Loucy (cell line): ENCODE data around the gene RBP2.

Experiments used
- H2AFZ ChIP-seq: fragments of 200-600 bp; sonication (generic); 2 replicates; pipeline ENCODE4 v1.6.0; 2016; ENCODE audit warnings: antibody characterized with exemption, mild to moderate bottlenecking, low read length, moderate library complexity
- H3F3A ChIP-seq: fragments of 200-600 bp; 2 replicates; pipeline ENCODE4 v1.6.0; 2016; ENCODE audit warnings: antibody characterized with exemption, low read depth, mild to moderate bottlenecking
- H3K27me3 ChIP-seq: fragments of 200-600 bp; sonication (generic); 2 replicates; pipeline ENCODE4 v1.6.1; 2014; ENCODE audit warnings: low read length, mild to moderate bottlenecking; ENCODE audit not compliant: insufficient read depth, poor library complexity, severe bottlenecking
- H3K36me3 ChIP-seq: fragments of 200-600 bp; sonication (generic); 2 replicates; pipeline ENCODE4 v1.6.1; 2016; ENCODE audit warnings: low read length; ENCODE audit not compliant: insufficient read depth
- H3K4me1 ChIP-seq: fragments of 200-600 bp; sonication (generic); 2 replicates; pipeline ENCODE4 v1.5.1; 2014; ENCODE audit warnings: low read length, mild to moderate bottlenecking; ENCODE audit not compliant: insufficient read depth, poor library complexity, severe bottlenecking
- H3K4me2 ChIP-seq: fragments of 200-600 bp; sonication (generic); 2 replicates; pipeline ENCODE4 v1.6.0; 2014; ENCODE audit warnings: antibody characterized with exemption, low read length, low read depth, mild to moderate bottlenecking; ENCODE audit not compliant: poor library complexity, severe bottlenecking
- H3K4me3 ChIP-seq: fragments of 200-600 bp; sonication (generic); 2 replicates; pipeline ENCODE4 v1.5.1; 2014; ENCODE audit warnings: low read length, mild to moderate bottlenecking, mixed read lengths; ENCODE audit not compliant: poor library complexity, severe bottlenecking
- H3K79me2 ChIP-seq: fragments of 200-600 bp; sonication (generic); 2 replicates; pipeline ENCODE4 v1.6.1; 2014; ENCODE audit warnings: low read length; ENCODE audit not compliant: insufficient read depth
- H3K9ac ChIP-seq: fragments of 200-600 bp; sonication (generic); 2 replicates; pipeline ENCODE4 v1.6.0; 2014; ENCODE audit warnings: mild to moderate bottlenecking, low read depth, low read length, moderate library complexity; ENCODE audit not compliant: poor library complexity, severe bottlenecking
- H3K9me2 ChIP-seq: fragments of 200-600 bp; sonication (generic); replicated peaks from 2 replicates; pipeline ENCODE4 v1.6.1; 2016; ENCODE audit warnings: low read depth, low read length, mixed read lengths
- H3K9me3 ChIP-seq: fragments of 200-600 bp; sonication (generic); 2 replicates; pipeline ENCODE4 v1.6.1; 2014; ENCODE audit warnings: mild to moderate bottlenecking, antibody characterized with exemption, low read length, low read depth; ENCODE audit not compliant: insufficient read depth
- H4K20me1 ChIP-seq: fragments of 200-600 bp; sonication (generic); 2 replicates; pipeline ENCODE4 v1.6.0; 2014; ENCODE audit warnings: antibody characterized with exemption, low read length, mild to moderate bottlenecking; ENCODE audit not compliant: insufficient read depth, poor library complexity, severe bottlenecking
- EZH2phosphoT487 ChIP-seq: fragments of 200-600 bp; IDR thresholded peaks from 2 replicates; pipeline ENCODE4 v1.6.1; 2018; ENCODE audit warnings: antibody characterized with exemption, mild to moderate bottlenecking, moderate library complexity, borderline replicate concordance
- TF ChIP-seq, protein P1 (sequence below): fragments of 200-600 bp; sonication (generic); conservative IDR thresholded peaks from 2 replicates; pipeline ENCODE4 v1.5.1; 2014; ENCODE audit warnings: mild to moderate bottlenecking, antibody characterized with exemption, low read length

The RBP2 gene

DNA sequence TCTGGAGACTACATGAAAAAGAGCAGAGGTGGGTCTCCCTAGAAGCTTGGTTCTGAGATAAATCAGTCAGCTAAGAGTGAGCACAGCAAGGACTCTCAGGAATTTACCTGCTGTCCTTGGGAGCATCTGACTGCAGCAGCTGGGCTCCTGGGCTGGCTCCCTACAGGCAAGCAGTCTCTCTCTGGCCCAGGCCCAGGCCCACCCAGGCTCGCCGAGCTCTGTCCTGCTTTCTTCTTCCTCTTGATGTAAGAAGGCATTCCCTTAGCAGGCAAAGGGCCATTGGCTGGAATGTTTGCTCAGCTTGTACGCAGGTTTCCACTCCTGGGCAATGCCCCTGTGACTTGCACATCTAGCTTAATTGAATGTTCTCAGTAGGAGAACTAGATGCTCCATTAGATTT lies 4.3 kb upstream of the RBP2 start:
- Histone ChIP-seq H3K27me3 (no peaks in the 10 kb centered on the region), H3K79me2 (no peaks in the 10 kb centered on the region), H3K36me3 (no peaks in the 10 kb centered on the region), H3K4me1 (no peaks in the 10 kb centered on the region), H3K9ac (no peak overlapping the region), H3K4me3 (no peak overlapping the region), H3K9me2 (no peaks in the 10 kb centered on the region), H3K4me2 (no peak overlapping the region), H4K20me1 (no peaks in the 10 kb centered on the region), H2AFZ (no peak overlapping the region), H3K9me3 (no peaks in the 10 kb centered on the region), H3F3A (no peaks in the 10 kb centered on the region)
- TF ChIP-seq EZH2phosphoT487 = no peak
- TF ChIP-seq, protein P1, sequence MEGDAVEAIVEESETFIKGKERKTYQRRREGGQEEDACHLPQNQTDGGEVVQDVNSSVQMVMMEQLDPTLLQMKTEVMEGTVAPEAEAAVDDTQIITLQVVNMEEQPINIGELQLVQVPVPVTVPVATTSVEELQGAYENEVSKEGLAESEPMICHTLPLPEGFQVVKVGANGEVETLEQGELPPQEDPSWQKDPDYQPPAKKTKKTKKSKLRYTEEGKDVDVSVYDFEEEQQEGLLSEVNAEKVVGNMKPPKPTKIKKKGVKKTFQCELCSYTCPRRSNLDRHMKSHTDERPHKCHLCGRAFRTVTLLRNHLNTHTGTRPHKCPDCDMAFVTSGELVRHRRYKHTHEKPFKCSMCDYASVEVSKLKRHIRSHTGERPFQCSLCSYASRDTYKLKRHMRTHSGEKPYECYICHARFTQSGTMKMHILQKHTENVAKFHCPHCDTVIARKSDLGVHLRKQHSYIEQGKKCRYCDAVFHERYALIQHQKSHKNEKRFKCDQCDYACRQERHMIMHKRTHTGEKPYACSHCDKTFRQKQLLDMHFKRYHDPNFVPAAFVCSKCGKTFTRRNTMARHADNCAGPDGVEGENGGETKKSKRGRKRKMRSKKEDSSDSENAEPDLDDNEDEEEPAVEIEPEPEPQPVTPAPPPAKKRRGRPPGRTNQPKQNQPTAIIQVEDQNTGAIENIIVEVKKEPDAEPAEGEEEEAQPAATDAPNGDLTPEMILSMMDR = no peak

GRCh38 chr3:139477710-139478640 lies 1.7 kb upstream of the RBP2 start:
- no peaks in the 10 kb centered on the region for H3K27me3 ChIP-seq
- no peak for TF ChIP-seq EZH2phosphoT487
- TF ChIP-seq, protein P1 = no peak

DNA sequence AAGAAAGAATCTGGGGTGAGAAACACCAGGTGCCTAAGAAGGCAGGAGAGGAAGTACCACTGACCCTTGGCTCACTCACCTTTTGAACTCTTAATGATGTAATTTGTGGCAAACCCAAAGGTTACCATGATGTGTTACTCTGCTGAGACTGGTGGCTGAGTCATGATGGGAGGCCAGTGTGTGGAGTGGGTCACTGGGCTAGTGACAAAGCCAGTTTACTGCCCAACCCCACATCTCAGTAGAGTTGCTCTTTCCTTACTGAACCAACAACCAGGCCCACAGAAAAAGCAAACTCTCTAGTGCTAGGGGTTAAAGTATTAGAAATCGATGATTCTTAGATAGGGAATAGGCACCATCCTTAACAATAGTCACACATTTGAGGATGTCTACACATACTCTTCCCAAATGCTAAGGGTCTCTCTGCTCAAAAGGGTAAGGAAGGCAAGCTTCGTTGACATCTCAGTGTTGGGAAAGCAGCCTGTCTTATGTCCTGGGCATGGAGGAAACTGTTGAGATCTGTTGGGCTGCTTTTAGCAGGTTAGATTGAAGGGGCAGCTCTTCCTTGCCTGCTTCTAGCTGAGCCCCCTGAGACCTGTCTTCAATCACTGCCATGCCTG lies 3.1 kb downstream of the RBP2 start:
- Histone ChIP-seq H3K9ac (no peak overlapping the region), H3K9me3 (no peaks in the 10 kb centered on the region), H4K20me1 (no peaks in the 10 kb centered on the region), H3K27me3 (no peaks in the 10 kb centered on the region), H3K4me2 (no peak overlapping the region), H3K79me2 (no peaks in the 10 kb centered on the region), H3F3A (no peaks in the 10 kb centered on the region), H3K4me1 (no peaks in the 10 kb centered on the region), H3K9me2 (no peaks in the 10 kb centered on the region), H3K4me3 (no peak overlapping the region), H3K36me3 (no peaks in the 10 kb centered on the region), H2AFZ (no peak overlapping the region)
- TF ChIP-seq, protein P1 = no peak
- TF ChIP-seq EZH2phosphoT487 = no peak

More at GRCh38 chr3:139477710-139478640, 1.7 kb upstream of the RBP2 start:
- H3K36me3 ChIP-seq = no peaks in the 10 kb centered on the region
- no peaks in the 10 kb centered on the region for H3F3A ChIP-seq
- H2AFZ ChIP-seq = no peak overlapping the region
- no peaks in the 10 kb centered on the region for H3K9me3 ChIP-seq
- no peaks in the 10 kb centered on the region for H3K4me1 ChIP-seq
- no peak overlapping the region for H3K4me2 ChIP-seq
- H3K9ac ChIP-seq = no peak overlapping the region
- H4K20me1 ChIP-seq = no peaks in the 10 kb centered on the region
- no peaks in the 10 kb centered on the region for H3K9me2 ChIP-seq
- no peaks in the 10 kb centered on the region for H3K79me2 ChIP-seq
- H3K4me3 ChIP-seq = no peak overlapping the region
